Left ventricle myocardium inferior (tissue), 1 donor: Measurements from ENCODE around the gene CAMK2N2. TPM values are rescaled to one million over a fixed set of nuclear protein-coding genes. Genes with fewer than 3 reads are reported as not detected.

ENCODE experiments used
- DNase-seq: peaks from one replicate; pipeline ENCODE4 v3.0.0-alpha.2; 2020
- H3K27ac ChIP-seq: fragments of 200-600 bp; replicated peaks from 2 replicates; pipeline ENCODE4 v1.8.0; 2021
- H3K27me3 ChIP-seq: fragments of 200-600 bp; 2 replicates; pipeline ENCODE4 v1.8.0; 2021; ENCODE audit warnings: low read depth
- H3K36me3 ChIP-seq: fragments of 200-600 bp; 2 replicates; pipeline ENCODE4 v1.8.0; 2021
- H3K4me1 ChIP-seq: fragments of 200-600 bp; 2 replicates; pipeline ENCODE4 v1.8.0; 2021
- H3K4me3 ChIP-seq: fragments of 200-600 bp; 2 replicates; pipeline ENCODE4 v1.8.0; 2021; ENCODE audit warnings: mild to moderate bottlenecking, moderate library complexity
- H3K9me3 ChIP-seq: fragments of 200-600 bp; replicated peaks from 2 replicates; pipeline ENCODE4 v1.8.0; 2021
- intact Hi-C: fragments of 100-400 bp; cut with micrococcal nuclease; formaldehyde crosslinking; loops from one replicate; pipeline ENCODE4 v1.11.0; 2022
- total RNA-seq: library from RNA; stranded (reverse); fragmentation: NEBNext Ultra II Directional; extraction: Animal tissue kit (Norgen Biotek cat#: 25700); gene quantifications from one replicate; pipeline ENCODE4 v1.2.1, GENCODE V29; 2021
- TF ChIP-seq, protein P1 (sequence below): fragments of 200-600 bp; IDR thresholded peaks from 2 replicates; pipeline ENCODE4 v1.8.0; 2021; ENCODE audit warnings: antibody characterized with exemption, mild to moderate bottlenecking, borderline replicate concordance
- donor health status: DM: no; HTN: yes; CAD: no; lungs with severe emphysema.

The CAMK2N2 gene
- total RNA-seq, 1 donor from 2014 or later = 0.16 TPM

DNA sequence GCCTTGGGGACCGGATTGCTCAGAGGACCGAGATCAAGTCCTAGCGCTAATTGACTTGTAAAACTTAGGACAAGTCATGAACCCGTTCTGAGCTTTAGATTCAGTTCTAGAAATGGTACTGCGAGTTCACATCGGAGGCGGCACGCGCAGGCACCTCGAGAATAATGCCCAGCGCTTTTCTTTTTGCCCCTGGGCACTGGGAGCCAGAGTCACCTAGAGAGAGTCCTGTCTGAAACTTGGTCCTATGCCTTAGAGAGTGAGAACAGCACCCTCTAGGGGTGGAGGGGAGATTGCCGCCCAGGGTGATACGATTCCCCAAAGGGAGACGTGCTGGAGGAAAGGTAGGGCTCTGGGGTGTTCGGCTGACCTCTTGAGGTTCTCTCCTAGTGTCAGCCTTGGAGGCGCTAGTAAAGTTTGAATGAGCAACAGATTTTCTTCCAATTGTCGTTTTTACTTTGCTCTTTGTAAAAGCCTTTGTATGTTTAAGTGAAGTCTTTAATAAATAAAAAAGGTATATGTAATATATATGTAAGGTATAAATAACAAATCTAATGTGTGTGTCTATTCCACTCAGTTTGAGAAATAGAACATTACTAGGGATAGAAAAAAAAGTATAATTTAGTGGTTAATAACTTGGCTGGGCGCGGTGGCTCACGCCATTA lies 11.1 kb downstream of the CAMK2N2 start:
- intact Hi-C loops = no loop called here
- H3K9me3 ChIP-seq = no peaks in the 10 kb centered on the region
- H3K4me1 ChIP-seq = peaks cover 33% of the 10 kb centered on the region
- no peaks in the 10 kb centered on the region for H3K27me3 ChIP-seq
- H3K36me3 ChIP-seq = peaks cover 4% of the 10 kb centered on the region
- DNase-seq = peak; percentile 86
- H3K4me3 ChIP-seq = peak overlapping the region; percentile 75
- TF ChIP-seq, protein P1, sequence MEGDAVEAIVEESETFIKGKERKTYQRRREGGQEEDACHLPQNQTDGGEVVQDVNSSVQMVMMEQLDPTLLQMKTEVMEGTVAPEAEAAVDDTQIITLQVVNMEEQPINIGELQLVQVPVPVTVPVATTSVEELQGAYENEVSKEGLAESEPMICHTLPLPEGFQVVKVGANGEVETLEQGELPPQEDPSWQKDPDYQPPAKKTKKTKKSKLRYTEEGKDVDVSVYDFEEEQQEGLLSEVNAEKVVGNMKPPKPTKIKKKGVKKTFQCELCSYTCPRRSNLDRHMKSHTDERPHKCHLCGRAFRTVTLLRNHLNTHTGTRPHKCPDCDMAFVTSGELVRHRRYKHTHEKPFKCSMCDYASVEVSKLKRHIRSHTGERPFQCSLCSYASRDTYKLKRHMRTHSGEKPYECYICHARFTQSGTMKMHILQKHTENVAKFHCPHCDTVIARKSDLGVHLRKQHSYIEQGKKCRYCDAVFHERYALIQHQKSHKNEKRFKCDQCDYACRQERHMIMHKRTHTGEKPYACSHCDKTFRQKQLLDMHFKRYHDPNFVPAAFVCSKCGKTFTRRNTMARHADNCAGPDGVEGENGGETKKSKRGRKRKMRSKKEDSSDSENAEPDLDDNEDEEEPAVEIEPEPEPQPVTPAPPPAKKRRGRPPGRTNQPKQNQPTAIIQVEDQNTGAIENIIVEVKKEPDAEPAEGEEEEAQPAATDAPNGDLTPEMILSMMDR = peak; percentile 97
- peak overlapping the region; percentile 89 for H3K27ac ChIP-seq

DNA sequence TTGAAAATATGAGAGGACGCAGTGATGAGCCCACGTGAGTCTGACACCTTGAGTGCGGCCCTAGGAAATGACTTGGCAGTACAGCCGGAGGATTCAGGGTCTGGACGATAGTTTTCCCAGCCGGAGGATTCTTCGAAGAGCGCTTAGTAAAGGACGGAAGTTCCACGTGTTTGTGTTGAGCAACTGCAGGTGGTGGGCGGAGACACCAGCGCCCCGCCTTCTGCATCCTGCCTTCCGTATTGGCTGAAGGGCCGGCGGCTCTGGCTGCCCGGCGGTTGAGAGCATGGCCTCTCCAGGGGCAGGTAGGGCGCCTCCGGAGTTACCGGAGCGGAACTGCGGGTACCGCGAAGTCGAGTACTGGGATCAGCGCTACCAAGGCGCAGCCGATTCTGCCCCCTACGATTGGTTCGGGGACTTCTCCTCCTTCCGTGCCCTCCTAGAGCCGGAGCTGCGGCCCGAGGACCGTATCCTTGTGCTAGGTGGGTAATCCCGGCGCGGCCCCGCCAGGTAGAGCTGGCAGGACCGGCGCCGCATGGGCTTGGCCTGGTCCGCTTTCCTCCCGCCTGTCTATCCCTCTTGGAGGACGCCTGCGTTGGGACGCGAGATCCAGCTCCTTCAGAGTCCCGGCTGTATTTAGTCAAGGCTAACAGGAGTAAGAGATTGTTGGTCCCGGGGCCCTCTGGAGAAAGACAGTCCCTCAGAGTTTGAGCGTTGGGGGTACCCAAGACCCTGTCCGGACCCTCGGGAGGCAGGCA lies 11.8 kb downstream of the CAMK2N2 start, which contains the start of gene EEF1AKMT4:
Gene EEF1AKMT4, plus strand, starts transcription at position 261 of the 755 bp plus-strand sequence. Its CDS starts 23 bp downstream, at position 284.
- H3K9me3 ChIP-seq = no peaks in the 10 kb centered on the region
- H3K36me3 ChIP-seq = peaks cover 11% of the 10 kb centered on the region
- H3K4me3 ChIP-seq = peak within 1 kb of the TSS; percentile 75
- H3K27me3 ChIP-seq = no peaks in the 10 kb centered on the region
- intact Hi-C loops = loop anchor here (10.0 kb wide), 1 partner anchor 65 kb away; the partner anchor contains the start of gene ABCF3
- DNase-seq = peak; percentile 95
- peaks cover 33% of the 10 kb centered on the region for H3K4me1 ChIP-seq
- TF ChIP-seq, protein P1 = peak; percentile 64
- H3K27ac ChIP-seq = peak within 1 kb of the TSS; percentile 89

DNA sequence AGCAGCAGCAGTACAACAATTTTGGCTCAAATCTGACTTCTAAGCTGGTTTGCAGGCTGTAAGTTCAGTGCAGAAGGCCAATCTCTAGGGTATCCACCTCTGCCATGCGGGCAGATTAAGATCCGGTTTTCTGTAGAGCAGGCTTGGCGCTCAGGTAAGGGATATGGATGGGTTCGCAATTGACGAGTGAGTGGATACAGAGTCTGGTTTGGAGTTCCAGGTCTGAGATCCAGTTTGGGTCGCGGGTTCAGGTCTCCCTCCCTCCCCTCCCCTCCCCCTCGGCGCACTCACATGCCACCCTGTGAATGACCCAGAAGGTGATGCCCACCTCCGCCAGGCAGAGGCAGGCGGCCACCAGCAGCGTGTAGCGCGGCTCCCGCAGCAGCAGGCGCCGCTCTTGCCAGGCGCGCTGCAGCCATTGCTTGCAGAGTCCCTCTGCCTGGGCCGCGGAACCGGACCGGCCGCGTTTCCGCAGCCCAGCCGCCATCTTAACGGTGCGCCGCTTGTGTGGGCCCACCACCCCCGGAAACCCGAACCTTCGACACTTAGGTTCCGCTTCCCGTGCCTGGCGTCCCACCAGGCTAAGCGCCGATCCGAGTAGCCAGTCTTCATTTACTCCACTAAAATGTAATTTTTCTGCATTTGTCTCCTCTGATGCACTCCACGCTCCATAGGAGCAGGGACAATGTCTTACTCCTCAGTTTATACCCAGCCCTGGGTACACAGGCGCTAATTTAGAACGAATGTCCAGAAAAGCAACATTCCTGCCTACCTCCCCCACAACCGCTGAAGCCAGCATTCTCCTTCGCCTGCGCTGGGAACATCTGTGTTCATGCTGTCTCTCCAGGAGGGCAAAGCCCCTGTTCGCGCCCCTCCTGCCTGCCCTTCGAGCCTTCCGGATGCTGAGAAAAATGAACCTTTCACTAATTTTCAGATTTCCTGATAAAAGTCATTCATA lies 12.6 kb downstream of the CAMK2N2 start, which contains the start of gene ALG3:
Gene ALG3, minus strand, starts transcription at position 509 of the 958 bp plus-strand sequence. Its CDS starts 22 bp downstream, at position 487.
- H3K36me3 ChIP-seq = peaks cover 19% of the 10 kb centered on the region
- H3K27me3 ChIP-seq = no peaks in the 10 kb centered on the region
- H3K9me3 ChIP-seq = no peaks in the 10 kb centered on the region
- H3K4me3 ChIP-seq = peak within 1 kb of the TSS; percentile 75
- intact Hi-C loops = loop anchor here (10.0 kb wide), 1 partner anchor 64 kb away; the partner anchor contains the start of gene ABCF3
- H3K4me1 ChIP-seq = peaks cover 33% of the 10 kb centered on the region
- TF ChIP-seq, protein P1 = no peak
- peak; percentile 85 for DNase-seq
- peak within 1 kb of the TSS; percentile 89 for H3K27ac ChIP-seq

DNA sequence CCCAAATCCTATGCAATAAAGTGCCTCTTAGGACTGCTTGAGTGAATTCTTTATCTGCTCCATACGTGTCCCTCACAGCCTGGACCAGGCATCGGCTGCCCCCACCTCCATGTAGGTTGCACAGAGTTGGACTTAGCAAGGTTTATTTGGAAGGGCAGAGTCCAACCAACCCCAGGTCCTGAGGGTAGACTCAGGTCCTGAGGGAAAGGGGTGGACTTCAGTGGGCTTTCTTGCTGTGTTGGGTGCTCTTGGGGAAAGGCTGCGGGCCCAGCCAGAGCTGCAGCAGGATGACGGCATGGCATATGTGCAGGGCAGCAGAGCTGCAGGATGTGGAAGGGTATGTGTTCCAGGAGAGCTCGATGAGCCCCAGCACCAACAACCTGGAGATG lies 19.1 kb downstream of the CAMK2N2 start:
- intact Hi-C loops = loop anchor here (10.0 kb wide), 1 partner anchor 57 kb away; the partner anchor contains the start of gene ABCF3
- Histone ChIP-seq H3K9me3 (no peaks in the 10 kb centered on the region), H3K27ac (no peak overlapping the region), H3K4me1 (peaks cover 9% of the 10 kb centered on the region), H3K27me3 (peaks cover 11% of the 10 kb centered on the region), H3K36me3 (peaks cover 37% of the 10 kb centered on the region), H3K4me3 (no peak overlapping the region)
- no peak for DNase-seq
- TF ChIP-seq, protein P1 = no peak
